ENCODE results near the gene DARS1. TPM values are rescaled to one million over a fixed set of nuclear protein-coding genes. Genes with fewer than 3 reads are reported as not detected.
A peak's percentile ranks its signal among the peaks of the same experiment; 100 is the strongest.
"Not testable (repeated sequence)": the region's sequence is repeated elsewhere in the genome, so short reads cannot be mapped to it uniquely, and the experiment has no call there.

DARS1 gene
- total RNA-seq, 2 experiments from 2014 or later, result 90.8 to 90.9 TPM

DNA sequence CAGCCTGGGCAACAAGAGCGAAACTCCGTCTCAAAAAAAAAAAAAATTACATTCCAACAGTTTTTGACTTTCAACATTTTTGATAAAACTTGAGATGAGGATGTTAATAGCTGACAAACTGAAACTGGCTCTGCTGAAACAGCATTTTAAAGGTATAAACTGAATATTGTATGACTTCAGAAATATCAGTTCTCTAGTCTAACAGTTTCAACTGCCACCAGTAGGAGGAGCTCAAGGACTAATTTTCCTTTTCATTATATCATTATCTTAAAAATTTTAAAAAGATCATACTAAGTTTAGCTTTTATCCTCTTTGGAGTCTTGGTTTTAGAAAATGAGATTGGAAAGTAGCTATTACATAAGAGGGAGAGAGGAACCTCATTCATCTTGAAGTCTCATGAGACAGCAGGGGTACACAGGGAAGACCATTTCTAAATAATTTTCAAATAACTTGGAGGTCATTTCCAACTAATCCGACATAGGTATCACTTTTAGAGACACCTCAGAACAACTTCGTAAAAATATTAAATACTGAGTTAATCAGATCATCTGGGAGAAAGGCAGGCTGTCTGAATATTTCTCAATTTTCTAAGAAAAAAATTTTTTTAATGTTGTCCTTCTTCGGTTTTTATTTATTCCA lies 71.6 kb downstream of the DARS1 start:
- no peak overlapping the region for H3K4me3 Mint-ChIP-seq
- peaks cover 35% of the 10 kb centered on the region for H3K36me3 Mint-ChIP-seq (ENCODE audit: low read depth)
- H3K27me3 Mint-ChIP-seq, result no peaks in the 10 kb centered on the region
- peak; percentile 72 for DNase-seq
- H3K9me3 Mint-ChIP-seq, result no peaks in the 10 kb centered on the region
- H3K27ac Mint-ChIP-seq, result no peak overlapping the region
- POLR2A ChIA-PET, result interaction anchor here (0.6 to 1.6 kb wide), 3 partner anchors 35 to 469 kb away, joined by 3 to 13 read pairs (median 6); no protein-coding TSS in a partner anchor
- H3K4me1 Mint-ChIP-seq, result peaks cover 14% of the 10 kb centered on the region
- CTCF ChIA-PET, result interaction anchor here (0.6 to 2.6 kb wide), 36 partner anchors 9 to 1913 kb away, joined by 3 to 50 read pairs (median 4); partner anchors contain the start of gene MCM6

DNA sequence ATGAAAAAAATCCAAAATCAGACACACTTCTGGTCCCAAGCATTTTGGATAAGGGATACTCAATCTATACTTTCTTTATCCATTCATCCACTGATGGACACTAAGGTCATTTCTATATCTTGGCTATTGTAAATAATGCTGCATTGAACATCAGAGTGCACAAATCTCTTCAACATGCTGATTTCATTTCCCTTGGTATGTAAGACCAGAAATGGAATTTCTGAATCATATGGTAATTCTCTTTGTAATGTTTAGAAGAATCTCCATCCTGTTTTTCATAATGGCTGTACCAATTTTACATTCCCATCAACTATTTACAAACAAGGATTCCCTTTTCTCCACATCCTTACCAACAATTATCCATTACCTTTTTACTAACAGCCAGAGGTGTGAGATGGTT lies 75.5 kb downstream of the DARS1 start:
- CTCF ChIA-PET, result no interaction called here
- POLR2A ChIA-PET, result no interaction called here
- Mint-ChIP-seq H3K36me3 (ENCODE audit: low read depth) (peaks cover 51% of the 10 kb centered on the region), H3K4me1 (peaks cover 4% of the 10 kb centered on the region), H3K27ac (no peak overlapping the region), H3K27me3 (no peaks in the 10 kb centered on the region), H3K9me3 (no peaks in the 10 kb centered on the region), H3K4me3 (no peak overlapping the region)
- no peak for DNase-seq

DNA sequence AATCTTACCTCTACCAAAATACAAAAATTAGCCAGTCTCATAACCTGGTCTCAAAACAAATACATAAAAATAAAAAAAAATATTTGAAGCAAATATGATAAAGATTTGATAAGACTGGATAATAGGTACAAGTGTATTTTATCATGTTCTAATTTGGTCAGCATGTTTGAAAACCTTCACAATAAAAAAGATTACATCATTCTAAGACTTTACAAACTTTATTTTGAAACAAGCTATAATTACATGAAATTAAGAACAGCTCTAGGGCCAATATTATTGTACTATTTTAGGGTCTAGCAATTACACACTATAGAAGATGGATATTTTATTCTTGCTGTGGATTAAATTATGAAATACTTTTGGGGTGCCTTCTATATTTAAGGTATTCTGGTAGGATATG lies 79.7 kb downstream of the DARS1 start:
- no peak overlapping the region for H3K27ac Mint-ChIP-seq
- no peak for DNase-seq
- H3K4me3 Mint-ChIP-seq, result no peak overlapping the region
- POLR2A ChIA-PET, result no interaction called here
- no peaks in the 10 kb centered on the region for H3K9me3 Mint-ChIP-seq
- no peaks in the 10 kb centered on the region for H3K27me3 Mint-ChIP-seq
- H3K36me3 Mint-ChIP-seq (ENCODE audit: low read depth), result peaks cover 53% of the 10 kb centered on the region
- peaks cover 1% of the 10 kb centered on the region for H3K4me1 Mint-ChIP-seq
- CTCF ChIA-PET, result no interaction called here

- POLR2A ChIA-PET, result interaction anchor here (0.7 kb wide), 1 partner anchor 31 kb away, joined by 3 read pairs; no protein-coding TSS in a partner anchor
- Mint-ChIP-seq H3K4me3 (no peak overlapping the region), H3K4me1 (no peaks in the 10 kb centered on the region), H3K36me3 (ENCODE audit: low read depth) (peaks cover 47% of the 10 kb centered on the region), H3K27ac (no peak overlapping the region), H3K27me3 (no peaks in the 10 kb centered on the region), H3K9me3 (no peaks in the 10 kb centered on the region)
- no peak for DNase-seq
- CTCF ChIA-PET, result interaction anchor here (1.9 kb wide), 1 partner anchor 480 kb away, joined by 6 read pairs; no protein-coding TSS in a partner anchor
These were observed 81.0 kb downstream of the DARS1 start for GRCh38 chr2:135904341-135904989.

GRCh38 chr2:135903650-135904049 lies 81.8 kb downstream of the DARS1 start:
- Mint-ChIP-seq H3K4me3 (no peak overlapping the region), H3K36me3 (ENCODE audit: low read depth) (peaks cover 41% of the 10 kb centered on the region)
- POLR2A ChIA-PET, result no interaction called here

DNA sequence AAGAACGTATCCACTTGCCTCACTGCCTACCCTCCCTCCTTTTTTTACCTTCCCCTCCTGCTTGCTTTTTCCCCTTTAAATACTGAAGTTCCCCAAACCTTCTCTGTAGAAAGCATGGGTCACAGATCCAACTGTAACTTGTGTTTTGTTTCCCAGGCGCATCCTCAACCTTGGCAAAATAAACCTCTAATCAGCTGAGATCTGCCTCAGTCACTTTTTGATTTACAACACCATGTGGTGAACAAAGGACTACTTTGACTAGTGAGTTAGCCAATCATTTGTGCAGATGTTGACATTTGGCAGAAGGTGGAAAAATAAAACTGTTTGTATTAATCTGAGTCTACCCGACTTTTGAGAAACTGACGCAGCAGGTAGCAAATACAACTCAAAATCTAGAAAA lies 85.9 kb downstream of the DARS1 start:
- H3K27ac Mint-ChIP-seq, result no peak overlapping the region
- peaks cover 19% of the 10 kb centered on the region for H3K36me3 Mint-ChIP-seq (ENCODE audit: low read depth)
- H3K27me3 Mint-ChIP-seq, result no peaks in the 10 kb centered on the region
- no peak overlapping the region for H3K4me3 Mint-ChIP-seq
- POLR2A ChIA-PET, result no interaction called here
- no peak for DNase-seq
- H3K4me1 Mint-ChIP-seq, result no peaks in the 10 kb centered on the region
- CTCF ChIA-PET, result no interaction called here
- no peaks in the 10 kb centered on the region for H3K9me3 Mint-ChIP-seq

More at GRCh38 chr2:135903650-135904049, 81.8 kb downstream of the DARS1 start:
- H3K9me3 Mint-ChIP-seq, result no peaks in the 10 kb centered on the region
- no peaks in the 10 kb centered on the region for H3K4me1 Mint-ChIP-seq
- H3K27me3 Mint-ChIP-seq, result no peaks in the 10 kb centered on the region
- CTCF ChIA-PET, result interaction anchor here (1.5 to 1.9 kb wide), 2 partner anchors 10 to 481 kb away, joined by 3 to 6 read pairs; no protein-coding TSS in a partner anchor
- no peak for DNase-seq
- no peak overlapping the region for H3K27ac Mint-ChIP-seq

- no peak overlapping the region for H3K4me3 Mint-ChIP-seq
- H3K4me1 Mint-ChIP-seq, result no peaks in the 10 kb centered on the region
- no peaks in the 10 kb centered on the region for H3K27me3 Mint-ChIP-seq
- H3K36me3 Mint-ChIP-seq (ENCODE audit: low read depth), result peaks cover 14% of the 10 kb centered on the region
- DNase-seq, result no peak
- CTCF ChIA-PET, result interaction anchor here (0.6 kb wide), 1 partner anchor 15 kb away, joined by 3 read pairs; no protein-coding TSS in a partner anchor
- no peak overlapping the region for H3K27ac Mint-ChIP-seq
- POLR2A ChIA-PET, result no interaction called here
- no peaks in the 10 kb centered on the region for H3K9me3 Mint-ChIP-seq
These were observed 87.1 kb downstream of the DARS1 start for GRCh38 chr2:135898234-135898786.

- DNase-seq, result no peak
- no peak overlapping the region for H3K27ac Mint-ChIP-seq
- ChIA-PET CTCF (interaction anchor here (0.7 to 1.6 kb wide), 5 partner anchors 9 to 496 kb away, joined by 3 to 6 read pairs (median 5); partner anchors contain the start of gene MCM6), POLR2A (no interaction called here)
- H3K4me1 Mint-ChIP-seq, result peaks cover 3% of the 10 kb centered on the region
- H3K9me3 Mint-ChIP-seq, result no peaks in the 10 kb centered on the region
- H3K27me3 Mint-ChIP-seq, result peaks cover 3% of the 10 kb centered on the region
- no peaks in the 10 kb centered on the region for H3K36me3 Mint-ChIP-seq (ENCODE audit: low read depth)
- no peak overlapping the region for H3K4me3 Mint-ChIP-seq
These were observed 90.5 kb downstream of the DARS1 start for GRCh38 chr2:135894930-135895329.

DNA sequence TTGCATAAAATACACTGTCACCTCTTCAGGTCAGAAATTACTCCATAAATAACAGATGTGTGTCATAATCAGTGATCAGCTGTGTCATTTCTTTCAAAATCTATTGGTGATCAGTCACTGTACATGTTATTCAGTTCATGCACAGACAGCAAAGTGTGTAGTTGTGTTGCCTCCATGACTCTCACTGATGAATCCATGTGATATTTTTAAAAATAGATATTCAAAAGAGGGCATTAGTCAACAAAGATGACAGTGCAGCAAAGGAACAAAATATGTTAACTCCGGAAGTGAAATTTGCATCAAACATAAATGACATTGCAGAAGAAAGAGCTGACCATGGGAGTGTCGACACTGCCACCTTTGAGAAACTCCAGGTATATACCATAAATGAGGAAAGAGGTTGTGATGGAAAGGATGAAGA lies 92.0 kb downstream of the DARS1 start:
- ChIA-PET POLR2A (no interaction called here), CTCF (interaction anchor here (0.5 to 0.6 kb wide), 2 partner anchors 14 to 236 kb away, joined by 3 read pairs; no protein-coding TSS in a partner anchor)
- peaks cover 3% of the 10 kb centered on the region for H3K4me1 Mint-ChIP-seq
- no peak for DNase-seq
- H3K4me3 Mint-ChIP-seq, result no peak overlapping the region
- H3K9me3 Mint-ChIP-seq, result no peaks in the 10 kb centered on the region
- peaks cover 3% of the 10 kb centered on the region for H3K27me3 Mint-ChIP-seq
- H3K27ac Mint-ChIP-seq, result no peak overlapping the region
- H3K36me3 Mint-ChIP-seq (ENCODE audit: low read depth), result no peaks in the 10 kb centered on the region

GRCh38 chr2:135890835-135891234 lies 94.6 kb downstream of the DARS1 start:
- H3K9me3 Mint-ChIP-seq, result no peaks in the 10 kb centered on the region
- no peaks in the 10 kb centered on the region for H3K36me3 Mint-ChIP-seq (ENCODE audit: low read depth)
- no peak for DNase-seq
- CTCF ChIA-PET, result no interaction called here
- peaks cover 8% of the 10 kb centered on the region for H3K4me1 Mint-ChIP-seq
- H3K4me3 Mint-ChIP-seq, result no peak overlapping the region
- H3K27ac Mint-ChIP-seq, result no peak overlapping the region
- POLR2A ChIA-PET, result no interaction called here
- H3K27me3 Mint-ChIP-seq, result peaks cover 3% of the 10 kb centered on the region

- Mint-ChIP-seq H3K36me3 (ENCODE audit: low read depth) (no peaks in the 10 kb centered on the region), H3K27me3 (peaks cover 3% of the 10 kb centered on the region), H3K4me3 (no peak overlapping the region), H3K4me1 (peaks cover 8% of the 10 kb centered on the region), H3K9me3 (no peaks in the 10 kb centered on the region), H3K27ac (no peak overlapping the region)
- CTCF ChIA-PET, result no interaction called here
- POLR2A ChIA-PET, result no interaction called here
- no peak for DNase-seq
These were observed 95.3 kb downstream of the DARS1 start for GRCh38 chr2:135890149-135890548.

DNA sequence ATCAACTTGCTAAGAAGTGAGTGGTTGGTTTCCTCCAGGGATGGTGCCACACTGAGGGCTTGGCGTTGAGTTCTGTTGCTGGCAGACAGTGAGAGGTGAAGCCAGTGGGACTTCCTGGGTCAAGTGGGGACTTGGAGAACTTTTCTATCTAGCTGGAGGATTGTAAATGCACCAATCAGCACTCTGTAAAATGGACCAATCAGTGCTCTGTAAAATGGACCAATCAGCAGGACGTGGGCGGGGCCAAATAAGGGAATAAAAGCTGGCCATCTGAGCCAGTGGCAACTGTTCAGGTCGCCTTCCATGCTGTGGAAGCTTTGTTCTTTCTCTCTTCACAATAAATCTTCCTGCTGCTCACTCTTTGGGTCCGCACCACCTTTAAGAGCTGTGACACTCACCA lies 96.8 kb downstream of the DARS1 start:
- POLR2A ChIA-PET; H3K27me3 Mint-ChIP-seq; H3K4me3 Mint-ChIP-seq; H3K9me3 Mint-ChIP-seq; H3K27ac Mint-ChIP-seq; H3K4me1 Mint-ChIP-seq; H3K36me3 Mint-ChIP-seq (ENCODE audit: low read depth); DNase-seq: not testable (repeated sequence)
- CTCF ChIA-PET, result interaction anchor here (1.0 to 2.0 kb wide), 2 partner anchors 8 to 15 kb away, joined by 3 to 6 read pairs; no protein-coding TSS in a partner anchor

DNA sequence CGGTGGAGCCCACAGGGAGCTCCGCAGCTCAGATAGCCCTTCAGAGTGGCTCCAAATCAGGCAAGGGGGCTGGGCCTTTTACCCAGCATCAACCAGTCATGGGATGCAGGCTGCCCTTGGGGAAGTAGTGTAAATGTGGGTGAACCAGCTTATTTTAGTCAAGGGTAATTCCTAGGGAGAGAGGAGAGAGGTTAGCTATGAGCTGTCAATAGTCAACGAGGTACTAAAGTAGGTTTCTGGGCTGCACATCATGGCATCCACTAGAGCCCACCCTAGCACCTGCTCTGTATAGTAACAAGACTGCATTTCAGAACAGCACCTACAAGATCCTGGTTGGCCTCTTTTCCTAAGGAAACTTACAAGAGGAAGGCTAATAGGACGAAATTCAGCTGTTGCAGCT lies 99.7 kb downstream of the DARS1 start:
- H3K36me3 Mint-ChIP-seq (ENCODE audit: low read depth), result no peaks in the 10 kb centered on the region
- no peak overlapping the region for H3K4me3 Mint-ChIP-seq
- H3K4me1 Mint-ChIP-seq, result peaks cover 5% of the 10 kb centered on the region
- ChIA-PET CTCF (interaction anchor here (1.0 to 1.6 kb wide), 5 partner anchors 9 to 259 kb away, joined by 4 to 5 read pairs (median 5); partner anchors contain the start of gene MCM6), POLR2A (no interaction called here)
- H3K27me3 Mint-ChIP-seq, result peaks cover 5% of the 10 kb centered on the region
- no peak overlapping the region for H3K27ac Mint-ChIP-seq
- no peak for DNase-seq
- no peaks in the 10 kb centered on the region for H3K9me3 Mint-ChIP-seq

Data from activated CD4-positive, alpha-beta T cell treated with anti-CD3 and anti-CD28 coated beads, Interleukin-2, amount 10 ng/mL, durations not matched to agents 7 days and 5 days (primary cell).